GM12872 (cell line): Measurements from ENCODE around the gene MKI67.

Experiments
- CTCF ChIP-seq: IDR thresholded peaks from 3 replicates; pipeline ENCODE4 v1.5.1; 2011; ENCODE audit warnings: low read depth, mild to moderate bottlenecking, low read length, moderate library complexity; ENCODE audit not compliant: insufficient read depth

MKI67 gene

GRCh38 chr10:128166151-128166550 lies 39.9 kb upstream of the MKI67 start:
- no peak for TF ChIP-seq CTCF

- TF ChIP-seq CTCF, result no peak
Measured at GRCh38 chr10:128165536-128165935, 39.3 kb upstream of the MKI67 start.

- TF ChIP-seq CTCF, result no peak
Measured at GRCh38 chr10:128163701-128164100, 37.5 kb upstream of the MKI67 start.

- no peak for TF ChIP-seq CTCF
Measured at GRCh38 chr10:128161031-128161430, 34.8 kb upstream of the MKI67 start.

- no peak for TF ChIP-seq CTCF
Measured at GRCh38 chr10:128160297-128160711, 34.1 kb upstream of the MKI67 start.

GRCh38 chr10:128158021-128158795 lies 32.0 kb upstream of the MKI67 start:
- no peak for TF ChIP-seq CTCF

GRCh38 chr10:128156999-128157755 lies 31.0 kb upstream of the MKI67 start:
- no peak for TF ChIP-seq CTCF
